HG03520 (cell line): ENCODE data around the gene ZIC5.
"Not testable (repeated sequence)": the region's sequence is repeated elsewhere in the genome, so short reads cannot be mapped to it uniquely, and the experiment has no call there.

ENCODE experiments used
- ATAC-seq: cut with Tn5 transposase; IDR thresholded peaks from one replicate; pipeline ENCODE4 v1.9.1; 2021; ENCODE audit warnings: mild to moderate bottlenecking, moderate library complexity; ENCODE audit not compliant: unreplicated experiment

ZIC5 gene

DNA sequence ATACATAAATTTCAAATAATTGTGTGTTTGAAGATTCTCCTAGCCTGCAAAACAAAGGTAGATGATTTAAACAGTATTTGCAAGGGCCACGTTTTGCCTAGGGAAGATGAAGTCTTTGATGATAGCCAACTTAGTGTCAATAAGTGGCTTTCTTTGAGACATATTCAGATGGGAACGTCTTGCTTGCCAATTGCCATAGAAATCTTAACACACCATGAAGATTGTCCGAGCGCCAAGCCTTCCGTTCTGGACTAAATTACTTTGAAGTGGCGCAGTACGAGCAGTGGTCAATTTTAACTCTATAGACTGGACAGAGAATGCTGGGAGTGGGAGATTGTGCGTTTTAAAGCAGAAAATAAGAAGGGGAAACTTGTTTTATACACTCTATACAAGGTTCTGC lies 9.9 kb downstream of the ZIC5 start:
- ATAC-seq = no peak

DNA sequence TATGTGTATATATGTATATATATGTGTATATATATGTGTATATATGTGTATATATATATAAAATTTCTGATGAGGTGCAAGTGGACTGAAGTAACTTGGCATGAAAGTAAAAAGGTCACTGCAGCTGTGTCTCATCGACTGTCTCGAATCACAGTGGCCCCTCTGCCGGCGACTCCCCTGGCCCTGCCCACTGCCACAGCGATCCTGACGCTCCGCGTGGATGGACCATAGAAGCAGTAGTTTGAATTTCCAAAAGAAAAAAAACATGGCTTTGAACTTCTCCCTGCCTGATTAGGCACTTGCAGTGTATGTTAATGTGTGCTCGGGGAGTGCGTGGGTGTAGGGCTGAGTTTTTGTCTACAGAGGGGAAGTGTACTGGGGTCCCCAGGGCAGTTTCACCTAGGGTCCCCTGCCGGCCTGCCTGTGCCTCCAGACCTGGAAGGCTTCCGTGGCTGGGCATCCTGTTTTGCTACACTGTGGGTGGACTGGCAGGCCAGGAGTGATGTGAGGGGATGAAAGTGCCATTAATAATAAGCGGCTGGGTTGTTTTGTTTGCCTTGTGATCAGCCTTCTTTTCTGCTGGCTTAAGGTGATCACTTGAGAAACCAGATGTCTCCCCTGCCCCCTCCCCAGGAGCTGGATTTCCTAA lies 10.8 kb downstream of the ZIC5 start:
- ATAC-seq = no peak

- ATAC-seq = no peak
These were observed 11.9 kb downstream of the ZIC5 start for GRCh38 chr13:99959540-99960230.

DNA sequence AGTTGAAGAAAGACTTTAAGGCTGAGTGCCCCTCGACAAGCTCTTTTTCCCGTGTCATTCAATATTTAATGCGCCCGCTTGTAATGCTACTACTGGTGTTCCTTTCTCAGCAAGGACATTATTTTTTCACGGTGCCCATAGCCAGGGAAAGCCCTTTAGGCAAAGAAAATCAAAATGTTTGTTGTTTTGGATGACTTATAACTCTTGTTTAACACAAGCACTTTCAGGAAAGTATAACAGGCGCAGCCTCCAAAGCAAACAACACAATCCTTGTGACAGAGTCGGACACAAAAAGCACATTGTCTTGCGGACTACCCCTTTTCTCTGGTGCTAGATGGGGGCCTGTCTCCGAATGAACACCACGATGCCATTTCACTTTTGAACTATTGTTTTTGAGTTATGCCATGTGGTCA lies 12.4 kb downstream of the ZIC5 start:
- ATAC-seq = no peak

GRCh38 chr13:99958406-99959126 lies 13.0 kb downstream of the ZIC5 start:
- no peak for ATAC-seq

DNA sequence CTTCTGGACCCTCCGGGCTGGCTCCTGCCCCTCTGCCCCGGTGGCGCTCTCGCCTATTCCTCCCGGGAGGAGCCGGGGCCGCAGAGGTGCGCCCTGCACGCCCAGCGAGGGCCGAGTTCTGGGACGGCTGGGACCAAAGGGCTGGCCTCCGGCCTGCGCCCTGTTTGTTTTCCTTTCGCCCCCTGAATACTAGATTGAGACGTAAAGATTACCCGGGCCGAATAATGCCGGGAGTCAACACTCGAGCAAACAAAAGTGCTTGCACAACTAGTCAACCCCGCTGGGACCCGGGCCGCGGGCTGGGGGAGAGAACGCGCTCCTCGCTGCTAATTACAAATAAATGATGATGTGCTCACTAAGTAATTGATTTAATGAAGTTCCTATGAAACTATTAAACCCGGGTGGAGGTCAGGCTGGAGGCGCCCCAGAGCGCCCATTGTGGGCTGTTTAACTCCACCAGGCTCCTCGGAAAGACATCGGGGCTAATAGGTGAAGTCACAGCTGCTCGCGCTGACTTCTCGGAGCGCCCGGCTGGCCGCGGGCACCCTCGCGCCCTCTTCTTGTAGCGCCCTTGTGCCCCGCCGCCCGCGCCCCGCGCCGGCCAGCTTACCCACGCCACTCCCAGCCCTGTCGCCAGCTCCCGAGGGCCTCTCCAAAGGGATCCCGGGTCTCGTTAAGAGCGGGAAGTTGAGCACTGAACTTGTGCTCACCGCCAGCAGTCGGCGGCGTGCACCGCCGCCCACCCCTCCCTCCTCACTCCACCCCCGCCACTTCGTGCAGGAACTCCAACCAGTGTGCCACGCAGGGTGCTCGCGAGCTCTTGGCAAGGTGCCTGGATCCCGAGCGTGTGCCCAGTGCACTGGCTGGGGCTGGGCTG lies 14.9 kb downstream of the ZIC5 start:
- ATAC-seq = no peak

- ATAC-seq = no peak
These were observed 15.7 kb downstream of the ZIC5 start for GRCh38 chr13:99955747-99956472.

- ATAC-seq = no peak
These were observed 16.3 kb downstream of the ZIC5 start for GRCh38 chr13:99955107-99955746.

- no peak for ATAC-seq
These were observed 18.3 kb downstream of the ZIC5 start for GRCh38 chr13:99953138-99953755.

- ATAC-seq = not testable (repeated sequence)
These were observed 19.9 kb downstream of the ZIC5 start for GRCh38 chr13:99951666-99952065.

DNA sequence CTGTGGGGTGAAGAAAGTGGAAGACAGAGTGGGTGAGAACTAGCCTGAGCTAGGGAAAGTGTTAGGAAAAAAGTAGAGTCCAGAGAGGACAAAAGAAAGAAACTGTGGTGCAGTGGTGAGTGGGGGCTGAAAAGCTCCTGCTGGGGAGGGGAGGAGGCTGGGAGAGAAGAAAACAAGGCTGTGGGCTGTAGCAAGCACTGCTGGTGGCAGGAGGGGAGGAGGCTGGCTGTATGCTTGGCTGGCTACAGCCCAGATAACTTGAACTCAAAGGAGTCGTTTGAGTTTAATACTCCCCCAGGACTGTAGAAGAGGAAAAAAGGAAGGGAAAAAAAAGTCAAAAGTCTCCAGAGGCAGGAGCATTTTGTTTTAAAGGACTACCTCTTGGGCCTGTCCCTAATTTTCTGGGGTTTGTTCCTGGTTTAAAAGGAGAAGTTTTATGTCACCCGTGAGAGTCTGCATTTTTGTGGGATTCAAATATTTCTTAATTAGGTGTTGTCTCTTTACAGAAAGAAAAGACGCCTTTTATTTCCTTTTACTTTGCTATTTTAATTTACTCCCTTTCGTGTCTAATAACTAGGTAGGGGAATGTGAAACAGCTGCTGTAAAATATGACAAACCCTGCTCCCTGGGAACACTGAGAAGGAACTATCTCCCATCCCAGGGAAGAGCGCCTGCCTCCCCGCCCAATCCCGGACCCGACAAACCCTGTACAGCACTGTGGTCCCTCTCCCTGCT lies 21.7 kb downstream of the ZIC5 start:
- no peak for ATAC-seq

DNA sequence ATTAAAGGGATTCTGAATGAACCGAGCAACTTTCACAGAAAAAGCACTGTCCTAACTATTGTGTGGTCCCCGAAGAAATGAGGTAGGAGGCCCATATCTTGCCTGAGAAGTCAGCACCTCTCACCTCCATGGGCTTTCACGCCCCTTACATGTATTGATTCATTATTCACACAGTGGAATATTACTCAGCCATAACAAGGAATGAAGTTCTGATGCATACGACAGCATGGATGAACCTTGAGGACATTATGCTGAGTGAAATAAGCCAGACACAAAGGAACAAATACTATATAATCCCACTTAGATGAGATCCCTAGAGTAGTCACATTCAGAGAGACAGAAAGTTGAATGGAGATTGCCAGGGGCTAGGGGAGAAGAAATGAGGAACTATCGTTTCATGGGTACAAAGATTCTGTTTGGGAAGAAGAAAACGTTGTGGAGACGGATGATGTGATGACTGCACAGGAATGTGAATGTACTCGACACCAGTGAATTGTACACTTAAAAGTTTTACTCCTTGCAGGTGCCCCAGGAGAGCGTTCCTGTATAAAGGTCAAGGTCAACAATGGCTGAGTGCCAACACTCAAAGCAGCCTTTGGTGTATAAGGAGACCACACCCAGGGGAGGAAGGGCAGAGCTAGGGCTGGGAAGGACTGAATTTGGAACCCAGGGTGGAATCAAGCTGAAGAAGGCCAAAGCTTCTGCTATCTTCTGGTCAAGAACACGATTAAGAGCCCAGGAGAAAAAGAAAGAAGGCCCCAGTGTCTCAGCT lies 22.5 kb downstream of the ZIC5 start:
- ATAC-seq = no peak

GRCh38 chr13:99948411-99948810 lies 23.2 kb downstream of the ZIC5 start:
- ATAC-seq = no peak

- no peak for ATAC-seq
These were observed 23.9 kb downstream of the ZIC5 start for GRCh38 chr13:99947666-99948065.

- not testable (repeated sequence) for ATAC-seq
These were observed 26.1 kb downstream of the ZIC5 start for GRCh38 chr13:99945515-99945914.

GRCh38 chr13:99944606-99945005 lies 27.0 kb downstream of the ZIC5 start:
- ATAC-seq = no peak

DNA sequence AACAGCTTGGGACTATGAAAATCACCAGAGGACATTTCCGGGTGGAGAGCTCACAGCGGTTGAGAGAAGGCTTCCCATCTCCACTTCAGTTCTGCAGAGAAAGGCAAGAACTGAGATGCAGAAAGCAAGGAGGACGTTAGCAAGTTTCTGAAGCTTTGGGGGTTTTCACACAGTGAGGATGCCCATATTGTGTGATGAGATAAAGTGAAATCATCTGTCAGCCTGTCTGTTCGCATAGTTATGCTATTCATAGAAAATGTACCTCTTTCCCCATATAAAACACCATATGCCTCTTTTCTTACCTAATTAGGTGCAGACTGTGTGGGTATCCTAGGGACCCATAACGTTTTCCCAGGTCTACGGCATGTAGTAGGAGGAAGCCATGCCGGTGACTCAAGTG lies 27.5 kb downstream of the ZIC5 start:
- ATAC-seq = no peak

DNA sequence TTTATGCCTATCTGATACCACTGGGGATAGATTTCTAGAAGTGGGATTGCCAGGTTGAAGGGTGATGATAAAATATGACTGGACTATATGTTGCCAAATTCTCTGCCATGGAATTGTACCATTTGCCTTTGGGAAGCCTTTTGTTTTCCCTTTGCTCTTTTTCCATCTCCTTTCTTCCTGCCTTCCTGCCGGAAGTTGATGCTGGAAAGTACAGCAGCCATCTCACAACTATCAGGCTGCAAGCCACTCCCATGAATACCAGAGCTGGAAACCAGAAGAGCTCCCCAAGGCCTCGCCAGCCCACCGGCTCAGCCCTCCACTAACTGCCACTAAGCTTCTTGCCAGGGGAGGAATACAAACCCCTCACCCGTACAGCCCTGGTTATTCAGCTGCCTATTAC lies 29.7 kb downstream of the ZIC5 start:
- no peak for ATAC-seq
